GM18526 (cell line): Measurements from ENCODE around the gene HTR3A.

ENCODE experiments used
- POLR2A ChIP-seq: IDR thresholded peaks from 3 replicates; pipeline ENCODE4 v1.6.1; 2011; ENCODE audit not compliant: insufficient read length; ENCODE audit errors: extremely low read depth

Gene HTR3A

DNA sequence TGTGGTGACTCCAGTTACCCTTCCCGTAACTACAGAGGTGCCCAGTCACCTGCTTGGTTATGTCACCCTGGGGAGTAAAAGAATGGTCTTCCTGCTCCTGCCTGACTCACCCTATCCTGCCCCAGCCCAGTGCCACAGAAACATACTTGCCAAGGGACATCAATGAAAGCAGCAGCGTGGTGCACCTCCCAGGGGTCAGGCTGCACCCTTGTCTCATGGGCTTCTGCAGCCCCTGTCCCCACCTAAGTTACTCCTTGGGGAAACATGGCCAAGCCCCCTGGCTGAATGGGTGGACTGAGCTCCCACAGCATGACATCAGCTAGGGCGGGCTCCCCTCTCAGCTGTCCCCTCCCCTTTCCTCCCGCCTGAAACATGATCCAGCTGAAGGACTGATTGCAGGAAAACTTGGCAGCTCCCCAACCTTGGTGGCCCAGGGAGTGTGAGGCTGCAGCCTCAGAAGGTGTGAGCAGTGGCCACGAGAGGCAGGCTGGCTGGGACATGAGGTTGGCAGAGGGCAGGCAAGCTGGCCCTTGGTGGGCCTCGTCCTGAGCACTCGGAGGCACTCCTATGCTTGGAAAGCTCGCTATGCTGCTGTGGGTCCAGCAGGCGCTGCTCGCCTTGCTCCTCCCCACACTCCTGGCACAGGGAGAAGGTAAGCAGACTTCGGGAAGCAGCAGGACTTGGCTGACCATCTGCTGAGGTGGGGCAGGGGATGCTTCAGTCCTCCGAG lies at the start of gene HTR3A:
Gene HTR3A, plus strand, starts transcription at position 368 of the 730 bp plus-strand sequence. Its CDS starts 218 bp downstream, at position 586.
- TF ChIP-seq POLR2A, result no peak

DNA sequence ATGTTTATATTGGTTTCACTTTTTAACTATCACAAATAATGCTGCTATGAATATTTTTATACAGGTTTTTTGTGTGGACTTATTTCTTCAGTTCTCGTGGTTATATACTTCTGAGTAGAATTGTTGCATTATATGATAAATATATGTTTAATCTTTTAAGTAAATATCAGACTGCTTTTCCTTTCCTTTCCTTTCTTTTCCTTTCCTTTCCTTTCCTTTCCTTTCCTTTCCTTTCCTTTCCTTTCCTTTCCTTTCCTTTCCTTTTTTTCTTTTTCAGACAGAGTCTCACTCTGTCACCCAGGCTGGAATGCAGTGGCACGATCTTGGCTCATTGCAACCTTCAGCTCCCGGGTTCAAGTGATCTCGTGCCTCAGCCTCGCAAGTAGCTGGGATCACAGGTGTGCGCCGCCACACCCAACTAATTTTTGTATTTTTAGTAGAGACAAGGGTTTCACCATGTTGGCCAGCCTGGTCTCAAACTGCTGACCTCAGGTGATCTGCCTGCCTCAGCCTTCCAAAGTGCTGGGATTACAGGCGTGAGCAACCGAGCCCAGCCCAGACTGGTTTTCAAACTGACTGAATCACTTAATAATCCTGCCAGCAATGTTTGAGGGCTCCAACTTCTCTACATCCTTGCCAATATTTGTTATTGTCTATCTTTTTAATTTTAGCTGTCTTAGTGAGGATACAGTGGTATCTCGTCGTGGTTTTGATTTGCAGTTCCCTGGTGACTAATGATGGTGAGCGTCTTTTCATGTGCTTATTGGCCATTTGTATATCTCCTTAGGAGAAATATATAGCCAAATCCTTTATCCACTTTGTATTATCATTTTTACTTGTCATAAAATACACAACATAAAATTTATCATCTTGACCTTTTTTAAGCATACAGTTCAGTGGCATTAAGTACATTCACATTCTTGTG lies 48.4 kb upstream of the HTR3A start:
- TF ChIP-seq POLR2A, result no peak

DNA sequence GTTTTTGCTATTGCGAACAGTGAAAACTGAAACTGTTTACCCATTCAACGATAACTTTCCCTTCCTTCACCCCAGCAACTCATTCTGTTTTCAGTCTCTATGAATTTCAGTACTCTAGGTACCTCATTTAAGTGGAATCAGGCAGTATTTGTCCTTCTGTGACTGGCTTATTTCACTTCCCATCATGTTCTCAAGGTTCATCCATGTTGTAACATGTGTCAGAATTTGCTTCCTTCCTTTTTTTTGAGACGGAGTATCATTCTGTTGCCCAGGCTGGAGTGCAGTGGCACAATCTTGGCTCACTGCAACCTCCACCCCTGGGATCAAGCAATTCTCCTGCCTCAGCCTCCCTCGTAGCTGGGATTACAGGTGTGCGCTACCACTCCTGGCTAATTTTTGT lies 46.6 kb upstream of the HTR3A start:
- TF ChIP-seq POLR2A, result no peak

DNA sequence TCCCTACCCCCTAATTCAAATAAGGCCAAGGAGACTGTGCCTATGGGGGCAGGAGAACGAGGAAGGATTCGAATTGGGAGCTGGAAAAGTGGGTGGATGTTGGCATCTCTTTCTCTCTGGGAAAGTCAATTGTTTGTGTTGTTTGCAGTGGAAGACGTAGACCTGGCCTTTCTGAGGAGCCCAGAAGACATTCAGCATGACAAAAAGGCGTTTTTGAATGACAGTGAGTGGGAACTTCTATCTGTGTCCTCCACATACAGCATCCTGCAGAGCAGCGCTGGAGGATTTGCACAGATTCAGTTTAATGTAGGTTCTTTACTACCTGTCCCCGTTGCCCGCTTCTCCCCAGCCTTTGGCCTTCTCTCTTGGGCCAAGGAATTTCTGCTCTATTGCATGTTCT lies 42.1 kb upstream of the HTR3A start:
- no peak for TF ChIP-seq POLR2A

DNA sequence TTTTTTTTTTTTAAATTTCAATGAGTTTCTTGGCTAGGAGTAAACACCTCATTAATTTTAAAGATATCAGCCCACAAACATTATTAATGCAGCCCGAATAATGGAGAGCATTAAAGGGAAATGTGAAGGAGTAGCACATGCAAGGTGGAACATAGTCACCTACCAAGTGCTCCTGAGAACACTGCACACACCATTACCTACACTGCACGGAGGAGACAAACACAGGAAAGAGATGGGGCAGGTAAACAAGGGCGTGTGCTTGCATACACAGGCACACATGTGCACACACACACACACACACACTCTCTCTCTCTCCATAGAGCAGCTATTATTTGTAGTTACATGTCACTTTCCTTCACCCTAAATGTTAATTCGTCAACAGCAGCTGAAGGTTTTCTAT lies 40.1 kb upstream of the HTR3A start:
- TF ChIP-seq POLR2A, result no peak

DNA sequence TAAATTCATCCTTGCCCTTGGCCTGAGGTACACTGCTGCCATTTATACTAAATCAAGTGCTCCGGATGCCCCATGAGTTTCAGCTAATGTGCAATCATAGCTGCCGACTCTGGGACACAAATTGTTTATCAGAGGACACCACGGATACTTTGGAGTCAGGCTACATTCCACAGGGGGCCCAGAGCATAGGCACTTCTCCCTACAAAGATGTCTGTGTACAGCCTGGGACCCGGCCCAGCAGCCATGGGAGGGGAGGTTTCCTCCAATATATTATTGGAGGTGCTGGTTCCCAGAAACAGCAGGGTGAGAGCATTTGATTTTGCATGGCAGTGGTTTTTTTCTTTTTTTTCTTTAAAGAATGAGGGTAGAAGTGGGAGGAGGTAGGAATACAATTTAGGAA lies 39.0 kb upstream of the HTR3A start:
- no peak for TF ChIP-seq POLR2A

DNA sequence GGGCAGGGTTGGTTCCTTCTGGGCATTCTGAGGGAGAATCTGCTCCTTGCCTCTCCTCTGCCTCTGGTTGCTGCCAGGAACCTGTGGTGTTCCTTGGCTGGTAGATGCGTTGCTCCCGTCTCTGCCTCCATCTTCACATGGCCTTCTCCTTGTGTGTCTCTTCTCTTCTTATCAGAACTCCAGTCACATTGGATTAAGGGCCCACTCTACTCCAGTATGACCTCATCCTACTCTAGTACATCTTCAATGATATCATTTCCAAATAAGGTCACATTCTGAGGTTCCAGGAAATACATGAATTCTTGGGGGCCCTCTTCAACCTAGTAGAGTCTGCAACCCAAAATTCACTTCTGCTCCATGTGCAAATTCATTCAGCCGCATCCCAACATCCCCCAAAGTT lies 37.0 kb upstream of the HTR3A start:
- TF ChIP-seq POLR2A, result no peak

DNA sequence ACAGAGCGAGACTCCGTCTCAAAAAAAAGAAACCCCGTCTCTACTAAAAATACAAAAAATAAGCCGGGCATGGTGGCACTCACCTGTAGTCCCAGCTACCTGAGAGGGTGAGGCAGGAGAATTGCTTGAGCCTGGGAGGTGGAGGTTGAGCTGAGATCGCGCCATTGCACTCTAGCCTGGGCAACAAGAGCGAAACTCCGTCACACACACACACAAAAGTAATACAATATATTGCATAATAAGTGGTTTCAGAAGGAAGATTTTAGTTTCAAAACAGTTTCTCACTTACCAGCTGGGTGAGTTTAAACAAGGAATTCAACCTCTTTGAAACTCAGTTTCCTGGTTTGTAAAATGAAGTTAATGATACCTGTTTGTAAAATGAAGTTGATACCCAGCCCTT lies 32.7 kb upstream of the HTR3A start:
- TF ChIP-seq POLR2A, result no peak

DNA sequence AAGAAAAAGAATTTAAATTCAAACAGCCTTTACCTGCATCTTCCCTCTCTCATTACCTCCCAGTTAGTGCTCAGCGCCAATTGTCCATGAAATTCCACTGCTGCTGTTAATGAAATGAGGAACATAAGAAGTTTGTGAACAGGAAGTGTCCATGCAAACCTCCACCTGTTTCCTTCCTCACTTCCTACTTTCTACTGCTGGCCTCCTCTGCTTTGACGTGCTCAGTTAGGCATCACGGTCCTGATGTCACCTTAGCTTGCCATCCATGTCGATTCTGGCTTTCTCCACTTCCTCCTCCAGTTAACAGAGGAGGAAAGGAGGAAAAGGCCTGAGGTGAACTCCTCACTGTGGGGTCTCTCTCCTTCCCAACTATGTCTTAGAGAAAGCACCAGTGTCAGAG lies 26.9 kb upstream of the HTR3A start:
- TF ChIP-seq POLR2A, result no peak

DNA sequence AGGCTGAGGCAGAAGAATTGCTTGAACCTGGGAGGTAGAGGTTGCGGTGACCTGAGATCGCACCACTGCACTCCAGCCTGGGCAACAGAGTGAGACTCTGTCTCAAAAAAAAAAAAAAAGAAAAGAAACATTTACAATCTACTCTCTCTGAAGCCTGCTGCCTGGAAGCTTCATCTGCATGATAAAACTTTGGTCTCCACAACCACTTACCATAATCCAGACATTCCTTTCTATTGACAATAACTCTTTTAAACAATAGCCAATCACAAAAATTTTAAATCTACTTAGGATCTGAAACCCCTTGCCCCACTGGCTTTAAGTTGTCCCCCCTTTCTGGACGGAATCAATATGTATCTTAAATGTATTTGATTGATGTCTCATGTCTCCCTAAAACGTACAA lies 25.0 kb upstream of the HTR3A start:
- TF ChIP-seq POLR2A, result no peak

DNA sequence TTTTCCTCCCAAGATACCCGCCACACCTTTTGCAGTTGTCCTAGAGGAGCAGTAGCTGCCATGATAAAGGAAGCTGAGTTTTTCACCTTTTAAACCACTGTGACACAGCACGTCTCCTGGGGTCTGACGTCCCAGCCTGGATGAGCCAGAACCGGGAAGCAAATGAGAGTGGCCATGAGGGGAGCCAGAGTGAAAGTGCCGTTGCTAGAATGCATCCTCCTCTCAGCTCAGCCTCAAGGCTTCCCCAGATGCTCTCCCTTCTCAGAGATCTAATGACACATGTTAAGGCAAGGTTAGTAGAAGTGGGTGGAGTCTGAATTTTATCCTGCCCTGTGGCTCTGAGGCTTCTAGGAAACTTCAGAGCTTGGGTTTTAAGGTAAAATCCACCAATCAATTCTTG lies 23.4 kb upstream of the HTR3A start:
- TF ChIP-seq POLR2A, result no peak

DNA sequence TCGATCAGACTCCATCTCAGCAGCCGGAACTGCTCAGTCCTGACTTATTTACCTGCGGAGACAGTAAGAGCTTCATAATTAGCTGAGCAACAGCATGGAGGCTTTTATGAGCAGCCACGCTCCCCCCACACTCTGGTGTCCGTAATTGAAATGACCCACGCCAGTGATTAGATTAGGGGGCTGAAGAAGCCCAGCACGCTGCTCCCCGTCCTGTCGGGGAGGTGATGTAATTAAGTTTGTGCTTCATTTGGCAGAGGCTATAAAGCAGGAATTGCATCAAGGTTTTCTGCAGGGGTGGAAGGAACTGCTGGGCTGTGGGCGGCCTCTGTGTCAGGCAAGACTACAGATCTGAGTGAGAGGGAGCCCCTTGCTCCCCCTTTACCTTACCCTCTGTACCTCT lies 22.8 kb upstream of the HTR3A start:
- TF ChIP-seq POLR2A, result no peak

DNA sequence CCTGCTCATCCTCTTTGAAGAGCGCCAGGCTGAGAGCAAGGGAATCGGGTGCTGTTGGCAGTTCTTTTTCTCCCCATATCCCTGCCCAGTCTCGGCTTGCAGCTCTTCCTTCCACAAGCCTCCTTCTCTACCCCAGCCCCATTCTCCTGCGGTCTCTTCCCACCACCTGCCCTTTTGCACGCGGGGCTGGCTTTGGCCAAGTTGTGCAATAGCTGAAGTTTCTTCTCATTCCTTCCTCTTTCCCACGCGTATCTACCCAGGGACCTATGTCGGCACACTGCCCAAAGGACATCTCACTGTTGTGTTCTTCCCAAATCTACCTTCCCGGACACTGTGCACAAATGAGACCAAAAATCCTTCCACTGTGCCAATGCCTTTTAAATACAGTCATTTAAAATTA lies 22.3 kb upstream of the HTR3A start:
- no peak for TF ChIP-seq POLR2A

DNA sequence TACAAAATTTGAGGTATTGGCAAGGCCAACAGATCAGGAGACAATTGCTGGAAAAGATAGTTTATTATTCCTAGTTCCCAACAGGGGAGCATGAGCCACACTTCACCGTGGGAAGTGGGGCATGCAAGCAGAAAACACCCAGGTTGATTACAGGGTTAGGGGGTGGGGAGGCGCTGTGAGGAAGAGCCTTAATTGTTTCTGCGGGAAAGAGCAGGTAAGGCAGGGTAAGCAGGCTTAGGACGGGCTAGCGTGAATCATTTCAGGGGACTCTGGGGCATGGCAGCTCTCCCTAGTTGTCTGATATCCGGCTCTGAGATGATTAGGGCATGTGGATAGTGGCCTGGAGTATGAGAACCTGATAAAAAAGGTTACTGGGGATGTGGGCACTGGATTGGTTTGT lies 20.7 kb upstream of the HTR3A start:
- TF ChIP-seq POLR2A, result no peak

DNA sequence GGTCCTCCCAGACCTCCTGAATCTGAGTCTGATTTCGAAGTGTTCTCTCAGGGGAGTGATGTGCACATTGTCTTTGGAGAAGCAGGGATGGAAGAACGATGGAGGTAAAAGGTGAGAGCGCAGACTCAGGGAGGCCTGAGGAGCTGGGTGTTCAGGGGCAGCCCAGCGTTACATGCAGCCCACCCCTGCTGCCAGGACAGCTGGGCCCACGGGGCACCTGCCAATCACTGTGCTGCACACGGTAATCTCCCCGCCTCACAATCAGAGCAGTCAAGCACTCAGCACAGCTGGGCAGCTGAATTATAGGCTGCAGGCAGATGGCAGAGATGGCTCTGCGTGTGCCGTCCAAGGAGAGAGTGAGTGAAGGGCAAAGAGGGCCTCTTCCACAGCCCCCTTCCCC lies 17.9 kb upstream of the HTR3A start:
- no peak for TF ChIP-seq POLR2A

DNA sequence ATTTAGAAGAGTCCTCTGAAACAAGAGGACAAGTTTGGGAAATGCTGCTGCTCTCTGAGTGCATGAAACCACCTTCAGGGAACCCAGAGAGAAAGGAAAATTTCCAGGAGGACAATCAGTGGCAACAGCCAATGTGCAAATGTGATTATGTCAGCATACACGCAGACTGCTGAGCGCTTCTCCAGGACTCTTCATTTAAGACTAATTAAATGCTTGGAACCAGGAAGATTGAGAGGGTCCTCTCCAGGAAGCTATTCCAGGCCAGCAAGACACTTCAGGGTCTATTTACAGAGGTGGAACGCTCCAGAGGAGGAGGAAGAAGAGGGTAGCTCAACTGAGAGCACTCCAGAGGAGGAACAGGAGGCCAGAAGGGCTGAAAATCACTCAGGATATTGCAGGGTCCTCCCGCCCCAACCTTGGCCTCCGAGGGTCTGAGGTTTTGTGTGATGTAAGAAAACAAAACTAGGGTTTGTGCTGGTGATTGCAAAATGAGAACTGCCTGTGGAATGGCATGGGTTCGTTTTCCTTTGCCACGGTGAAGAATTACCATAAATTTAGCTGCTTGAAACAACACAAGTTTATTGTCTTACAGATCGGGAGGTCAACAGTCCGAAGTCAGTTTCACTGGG lies 14.1 kb upstream of the HTR3A start:
- TF ChIP-seq POLR2A, result no peak

DNA sequence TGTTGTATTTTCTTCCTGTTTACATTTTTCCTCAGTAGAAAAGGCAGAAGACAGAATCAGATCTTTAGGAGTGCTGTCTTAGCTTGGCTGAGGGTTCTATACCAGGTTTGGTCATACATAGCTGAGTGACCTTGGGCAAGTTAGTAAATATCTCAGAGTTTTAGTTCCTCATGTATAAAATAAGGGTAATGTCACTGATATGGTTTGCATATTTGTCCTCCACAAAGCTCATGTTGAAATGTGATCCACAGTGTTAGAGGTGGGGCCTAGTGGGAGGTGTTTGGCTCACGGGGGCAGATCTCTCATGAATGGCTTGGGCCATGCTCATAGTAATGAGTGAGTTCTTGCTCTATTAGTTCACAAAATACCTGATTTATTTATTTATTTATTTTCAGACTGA lies 7.5 kb upstream of the HTR3A start:
- TF ChIP-seq POLR2A, result no peak
